Spleen (tissue), 7 donors: Measurements from ENCODE around the gene TTC22.

ENCODE experiments used
- POLR2AphosphoS5 ChIP-seq, 3 donors: sonication (generic); formaldehyde crosslinking; IDR thresholded peaks; one replicate each; pipeline ENCODE4 v1.5.1; 2017; ENCODE audit warnings: antibody characterized with exemption in 3 of 3
- TF ChIP-seq, protein P1 (sequence below), 11 experiments: fragments of 200-600 bp in 7 of 11; fragments of 450-650 bp in 4 of 11; sonication (generic) in 4 of 11; IDR thresholded peaks in 8 of 11; conservative IDR thresholded peaks in 3 of 11; 1 replicate in 7 of 11; 2 replicates in 4 of 11; pipeline versions ENCODE4 v1.4.0 to v1.8.0; 2016 to 2021; ENCODE audit warnings: antibody characterized with exemption in 11 of 11, inconsistent platforms in 4 of 11, mild to moderate bottlenecking in 1 of 11
- donor health status: DM: no; HTN: no; CAD: no; lungs with moderate emphysema.
- donor health status: DM: no; HTN: no; CAD: no.
- donor health status: DM: no; HTN: no; CAD: no.

DNA sequence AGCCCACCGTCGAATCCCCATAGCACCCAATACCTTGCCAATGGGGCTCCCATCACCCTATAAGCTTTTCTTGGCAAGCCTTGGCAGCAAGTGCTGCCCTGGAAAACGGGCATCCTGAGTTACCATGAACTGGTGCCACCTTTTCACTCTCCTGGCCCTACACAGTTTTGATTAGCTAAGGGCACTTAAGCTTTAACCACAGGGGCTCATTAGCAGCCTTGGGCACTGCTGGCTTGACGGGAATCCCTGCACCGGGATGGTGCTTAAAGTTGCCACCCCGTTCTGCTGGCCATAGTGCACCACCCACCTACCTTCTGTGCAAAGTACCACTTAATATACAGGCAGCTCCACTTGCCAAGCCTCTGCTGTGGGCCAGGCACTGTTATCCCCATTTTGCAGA lies 50.5 kb downstream of the TTC22 start:
- TF ChIP-seq, protein P1, sequence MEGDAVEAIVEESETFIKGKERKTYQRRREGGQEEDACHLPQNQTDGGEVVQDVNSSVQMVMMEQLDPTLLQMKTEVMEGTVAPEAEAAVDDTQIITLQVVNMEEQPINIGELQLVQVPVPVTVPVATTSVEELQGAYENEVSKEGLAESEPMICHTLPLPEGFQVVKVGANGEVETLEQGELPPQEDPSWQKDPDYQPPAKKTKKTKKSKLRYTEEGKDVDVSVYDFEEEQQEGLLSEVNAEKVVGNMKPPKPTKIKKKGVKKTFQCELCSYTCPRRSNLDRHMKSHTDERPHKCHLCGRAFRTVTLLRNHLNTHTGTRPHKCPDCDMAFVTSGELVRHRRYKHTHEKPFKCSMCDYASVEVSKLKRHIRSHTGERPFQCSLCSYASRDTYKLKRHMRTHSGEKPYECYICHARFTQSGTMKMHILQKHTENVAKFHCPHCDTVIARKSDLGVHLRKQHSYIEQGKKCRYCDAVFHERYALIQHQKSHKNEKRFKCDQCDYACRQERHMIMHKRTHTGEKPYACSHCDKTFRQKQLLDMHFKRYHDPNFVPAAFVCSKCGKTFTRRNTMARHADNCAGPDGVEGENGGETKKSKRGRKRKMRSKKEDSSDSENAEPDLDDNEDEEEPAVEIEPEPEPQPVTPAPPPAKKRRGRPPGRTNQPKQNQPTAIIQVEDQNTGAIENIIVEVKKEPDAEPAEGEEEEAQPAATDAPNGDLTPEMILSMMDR (IDR thresholded peaks at IDR 0.05 in 8 of 11, conservative IDR thresholded peaks at IDR 0.05 in 3 of 11) = no peak
- no peak for TF ChIP-seq POLR2AphosphoS5 (IDR thresholded peaks at IDR 0.05)
